T follicular helper cell (primary cell): Measurements from ENCODE around the gene PRKD1.
"Not testable (repeated sequence)": the region's sequence is repeated elsewhere in the genome, so short reads cannot be mapped to it uniquely, and the experiment has no call there.

Source experiments
- DNase-seq: peaks from one replicate; pipeline ENCODE4 v3.0.0-alpha.2; 2020; ENCODE audit warnings: low read depth

PRKD1 gene

GRCh38 chr14:29900609-29901350, 26.9 kb downstream of the PRKD1 start:
- no peak for DNase-seq

- DNase-seq, result no peak
Observed at GRCh38 chr14:29898470-29898869, 29.2 kb downstream of the PRKD1 start.

GRCh38 chr14:29897181-29897580, 30.5 kb downstream of the PRKD1 start:
- no peak for DNase-seq

- DNase-seq, result no peak
Observed at GRCh38 chr14:29896354-29896821, 31.3 kb downstream of the PRKD1 start.

- DNase-seq, result no peak
Observed at GRCh38 chr14:29895591-29896083, 32.0 kb downstream of the PRKD1 start.

- DNase-seq, result no peak
Observed at GRCh38 chr14:29893989-29894388, 33.7 kb downstream of the PRKD1 start.

GRCh38 chr14:29892327-29892726, 35.3 kb downstream of the PRKD1 start:
- DNase-seq, result no peak

- no peak for DNase-seq
Observed at GRCh38 chr14:29885988-29886387, 41.7 kb downstream of the PRKD1 start.

GRCh38 chr14:29868000-29868399, 59.6 kb downstream of the PRKD1 start:
- no peak for DNase-seq

GRCh38 chr14:29865299-29865698, 62.3 kb downstream of the PRKD1 start:
- no peak for DNase-seq

- DNase-seq, result no peak
Observed at GRCh38 chr14:29861996-29862395, 65.7 kb downstream of the PRKD1 start.

- DNase-seq, result no peak
Observed at GRCh38 chr14:29858299-29858698, 69.3 kb downstream of the PRKD1 start.

GRCh38 chr14:29857551-29857950, 70.1 kb downstream of the PRKD1 start:
- no peak for DNase-seq

GRCh38 chr14:29856516-29856915, 71.1 kb downstream of the PRKD1 start:
- no peak for DNase-seq

- DNase-seq, result not testable (repeated sequence)
Observed at GRCh38 chr14:29853691-29854090, 74.0 kb downstream of the PRKD1 start.

GRCh38 chr14:29853272-29853671, 74.4 kb downstream of the PRKD1 start:
- DNase-seq, result no peak

GRCh38 chr14:29851397-29851796, 76.2 kb downstream of the PRKD1 start:
- DNase-seq, result no peak

- no peak for DNase-seq
Observed at GRCh38 chr14:29847056-29847380, 80.6 kb downstream of the PRKD1 start.

GRCh38 chr14:29846339-29847055, 81.2 kb downstream of the PRKD1 start:
- no peak for DNase-seq

- DNase-seq, result no peak
Observed at GRCh38 chr14:29843981-29844380, 83.7 kb downstream of the PRKD1 start.

GRCh38 chr14:29842228-29842627, 85.4 kb downstream of the PRKD1 start:
- DNase-seq, result no peak

- not testable (repeated sequence) for DNase-seq
Observed at GRCh38 chr14:29840369-29840892, 87.2 kb downstream of the PRKD1 start.

- DNase-seq, result not testable (repeated sequence)
Observed at GRCh38 chr14:29839691-29840090, 88.0 kb downstream of the PRKD1 start.
